ENCODE measurements around the gene ROM1. TPM values are rescaled to one million over a fixed set of nuclear protein-coding genes. Genes with fewer than 3 reads are reported as not detected.

Gene ROM1
- total RNA-seq, 4 donors from 2014 or later: 5.3 to 5.6 TPM; not detected in 2

DNA sequence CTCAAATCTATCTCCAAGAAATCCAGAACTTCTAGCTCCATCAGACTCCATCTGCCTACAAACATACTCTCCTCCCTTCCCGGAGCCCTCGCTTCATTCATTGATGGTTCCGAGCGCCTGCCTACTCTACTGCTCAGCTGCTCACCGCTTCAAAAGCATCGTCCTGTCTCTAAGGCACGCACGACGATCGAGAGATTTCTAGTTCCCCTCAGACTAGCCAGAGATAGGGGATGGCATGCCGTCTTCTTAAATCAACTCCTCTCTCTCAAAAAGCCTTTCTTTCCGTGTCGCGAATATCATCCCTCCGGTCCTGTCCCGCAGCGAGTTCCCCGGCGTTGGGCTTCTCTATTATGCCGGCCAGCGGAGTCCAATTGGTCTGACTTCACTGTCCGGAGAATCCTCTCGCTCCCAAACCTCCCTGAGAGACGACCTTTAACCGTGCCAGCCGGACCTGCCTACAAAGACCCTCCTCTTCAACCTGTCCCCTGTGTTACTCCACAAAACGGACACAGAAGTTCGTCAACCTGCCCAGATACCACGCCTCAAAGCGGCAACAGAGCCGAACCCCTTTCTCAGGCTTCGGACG is 40.0 kb upstream of the ROM1 start:
- Histone ChIP-seq H3K4me1 (peaks cover 14 to 51% (median 41%) of the 10 kb centered on the region in 4 donors), H3K4me3 (peak overlapping the region; percentile 36 to 99 (median 54)), H3K27ac (peak overlapping the region; percentile 81 to 94 (median 87)), H3K36me3 (peaks cover 0 to 29% (median 13%) of the 10 kb centered on the region in 4 donors), H3K27me3 (no peaks in the 10 kb centered on the region), H3K9me3 (no peaks in the 10 kb centered on the region)
- in situ Hi-C loops (cut with MboI; ENCODE audit: low pct_ligation_motif_present in 1 of 4, low pct_unique_long_range_greater_than_20kb in 1 of 4, low sequenced_read_pairs in 3 of 4) (no loop called here), intact Hi-C loops (cut with DNase I; ENCODE audit: low total_unique reads) (no loop called here)
- TF ChIP-seq EP300 (IDR thresholded peaks at IDR 0.05; ENCODE audit: low read depth): no peak
- 0 to 1% methylated on average over 14 to 33 of the region's 33 CpGs for WGBS, 2 donors (ENCODE audit: low coverage in 1 of 2)
- DNase-seq: no peak

DNA sequence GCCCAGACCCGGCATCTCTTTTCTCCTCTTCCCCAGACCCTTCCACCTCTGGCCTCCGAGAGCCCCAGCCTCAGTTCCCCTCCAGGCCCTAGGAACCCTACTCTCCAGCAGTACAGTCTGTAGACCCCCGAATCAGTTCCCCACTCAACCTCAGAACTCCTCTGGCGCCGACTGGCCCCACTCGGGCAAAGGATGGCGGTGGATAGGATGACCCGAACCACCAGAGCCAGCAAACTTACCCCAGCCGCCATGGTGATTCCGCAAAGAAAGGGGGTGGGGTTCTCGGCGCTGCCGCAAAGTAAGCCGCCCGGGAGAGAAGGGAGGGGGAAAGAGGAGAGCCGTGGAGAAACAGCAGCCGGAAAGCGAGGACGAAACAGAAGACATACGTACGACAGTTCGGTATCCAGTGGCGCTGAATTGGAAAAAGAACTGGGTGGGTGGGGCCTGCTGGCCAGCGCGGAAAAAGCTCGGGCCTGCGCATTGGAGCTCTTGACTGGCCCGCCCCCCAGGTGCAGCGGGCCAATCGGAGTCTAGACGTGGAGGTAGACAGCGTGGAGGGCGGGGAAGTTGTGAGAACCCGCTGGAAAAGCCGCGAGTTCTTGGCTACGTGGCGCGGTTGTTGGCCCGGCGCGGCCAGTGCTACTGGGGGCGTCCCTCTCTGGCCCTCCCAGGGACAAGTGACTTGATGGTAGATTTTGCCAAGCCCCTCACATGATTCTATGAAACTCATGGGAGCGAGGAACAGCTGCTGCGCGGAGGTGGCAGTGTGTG is 39.3 kb upstream of the ROM1 start, which contains the start of gene EEF1G:
Gene EEF1G (minus strand): TSS at position 300 of the 771 bp plus-strand sequence. CDS start 49 bp downstream, at position 251.
- DNase-seq: peak; percentile 99
- peaks cover 14 to 51% (median 41%) of the 10 kb centered on the region in 4 donors for H3K4me1 ChIP-seq
- 1 to 7% methylated on average over 3 to 46 of the region's 46 CpGs for WGBS, 2 donors (ENCODE audit: low coverage in 1 of 2)
- H3K27me3 ChIP-seq: no peaks in the 10 kb centered on the region
- TF ChIP-seq POLR2AphosphoS5 (IDR thresholded peaks at IDR 0.05): peak; percentile 91 to 95 (median 92)
- TF ChIP-seq, protein P1, sequence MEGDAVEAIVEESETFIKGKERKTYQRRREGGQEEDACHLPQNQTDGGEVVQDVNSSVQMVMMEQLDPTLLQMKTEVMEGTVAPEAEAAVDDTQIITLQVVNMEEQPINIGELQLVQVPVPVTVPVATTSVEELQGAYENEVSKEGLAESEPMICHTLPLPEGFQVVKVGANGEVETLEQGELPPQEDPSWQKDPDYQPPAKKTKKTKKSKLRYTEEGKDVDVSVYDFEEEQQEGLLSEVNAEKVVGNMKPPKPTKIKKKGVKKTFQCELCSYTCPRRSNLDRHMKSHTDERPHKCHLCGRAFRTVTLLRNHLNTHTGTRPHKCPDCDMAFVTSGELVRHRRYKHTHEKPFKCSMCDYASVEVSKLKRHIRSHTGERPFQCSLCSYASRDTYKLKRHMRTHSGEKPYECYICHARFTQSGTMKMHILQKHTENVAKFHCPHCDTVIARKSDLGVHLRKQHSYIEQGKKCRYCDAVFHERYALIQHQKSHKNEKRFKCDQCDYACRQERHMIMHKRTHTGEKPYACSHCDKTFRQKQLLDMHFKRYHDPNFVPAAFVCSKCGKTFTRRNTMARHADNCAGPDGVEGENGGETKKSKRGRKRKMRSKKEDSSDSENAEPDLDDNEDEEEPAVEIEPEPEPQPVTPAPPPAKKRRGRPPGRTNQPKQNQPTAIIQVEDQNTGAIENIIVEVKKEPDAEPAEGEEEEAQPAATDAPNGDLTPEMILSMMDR (IDR thresholded peaks at IDR 0.05): no peak
- no peak for TF ChIP-seq EP300 (IDR thresholded peaks at IDR 0.05; ENCODE audit: low read depth)
- peak; percentile 86 for TF ChIP-seq POLR2A (IDR thresholded peaks at IDR 0.05)
- intact Hi-C loops (cut with DNase I; ENCODE audit: low total_unique reads) (no loop called here), in situ Hi-C loops (cut with MboI; ENCODE audit: low pct_ligation_motif_present in 1 of 4, low pct_unique_long_range_greater_than_20kb in 1 of 4, low sequenced_read_pairs in 3 of 4) (no loop called here)
- H3K27ac ChIP-seq: peak within 1 kb of the TSS; percentile 88 to 96 (median 94)
- H3K9me3 ChIP-seq: no peaks in the 10 kb centered on the region
- peaks cover 0 to 31% (median 11%) of the 10 kb centered on the region in 4 donors for H3K36me3 ChIP-seq
- peak within 1 kb of the TSS; percentile 52 to 99 (median 58) for H3K4me3 ChIP-seq

DNA sequence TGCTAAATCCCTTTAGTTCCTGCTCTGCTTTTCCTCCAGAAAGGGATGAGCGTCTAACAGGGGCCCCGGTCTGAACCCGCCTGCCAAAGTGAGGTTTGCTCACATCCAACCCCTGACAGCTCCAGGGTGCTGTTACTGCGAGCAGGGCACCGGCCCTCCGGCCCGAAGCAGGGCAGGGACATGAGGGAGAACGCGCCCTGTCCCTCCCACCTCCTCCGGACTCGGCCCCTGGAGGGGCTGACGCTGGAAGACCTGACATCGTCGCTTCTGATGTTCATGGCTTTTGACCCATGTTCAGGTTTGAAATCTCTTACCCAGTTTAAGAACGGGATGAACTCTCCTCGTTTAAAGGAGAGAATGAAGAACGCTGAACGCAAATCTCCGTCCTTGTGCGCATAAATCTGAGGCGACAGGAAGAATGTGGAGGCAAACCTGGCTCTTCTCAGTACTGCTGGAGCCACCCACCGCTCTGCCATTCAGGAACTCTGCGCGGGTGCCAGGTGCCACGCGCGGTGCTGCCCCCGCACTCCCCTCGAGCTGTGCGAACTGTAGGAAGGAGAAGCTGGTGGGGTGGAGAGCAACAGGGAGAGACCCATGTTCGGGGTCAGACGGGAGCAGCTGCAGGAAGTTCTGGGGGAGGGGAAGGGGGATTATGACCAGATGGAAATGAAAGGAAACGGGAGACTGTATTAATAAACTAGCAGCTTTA is 38.5 kb upstream of the ROM1 start:
- TF ChIP-seq EP300 (IDR thresholded peaks at IDR 0.05; ENCODE audit: low read depth): no peak
- peak; percentile 40 for TF ChIP-seq POLR2A (IDR thresholded peaks at IDR 0.05)
- Histone ChIP-seq H3K36me3 (peaks cover 0 to 28% (median 9%) of the 10 kb centered on the region in 4 donors), H3K4me3 (peak overlapping the region; percentile 52 to 99 (median 58)), H3K9me3 (no peaks in the 10 kb centered on the region), H3K27me3 (no peaks in the 10 kb centered on the region), H3K4me1 (peaks cover 14 to 51% (median 41%) of the 10 kb centered on the region in 4 donors), H3K27ac (peak overlapping the region; percentile 88 to 96 (median 94))
- in situ Hi-C loops (cut with MboI; ENCODE audit: low pct_ligation_motif_present in 1 of 4, low pct_unique_long_range_greater_than_20kb in 1 of 4, low sequenced_read_pairs in 3 of 4): loop anchor here in 1 of 4 donors (25.0 kb wide), 1 partner anchor 288 kb away; no protein-coding TSS in a partner anchor
- 0 to 1% methylated on average over 3 to 33 of the region's 33 CpGs for WGBS, 2 donors (ENCODE audit: low coverage in 1 of 2)
- peak; percentile 41 for DNase-seq
- intact Hi-C loops (cut with DNase I; ENCODE audit: low total_unique reads): no loop called here

DNA sequence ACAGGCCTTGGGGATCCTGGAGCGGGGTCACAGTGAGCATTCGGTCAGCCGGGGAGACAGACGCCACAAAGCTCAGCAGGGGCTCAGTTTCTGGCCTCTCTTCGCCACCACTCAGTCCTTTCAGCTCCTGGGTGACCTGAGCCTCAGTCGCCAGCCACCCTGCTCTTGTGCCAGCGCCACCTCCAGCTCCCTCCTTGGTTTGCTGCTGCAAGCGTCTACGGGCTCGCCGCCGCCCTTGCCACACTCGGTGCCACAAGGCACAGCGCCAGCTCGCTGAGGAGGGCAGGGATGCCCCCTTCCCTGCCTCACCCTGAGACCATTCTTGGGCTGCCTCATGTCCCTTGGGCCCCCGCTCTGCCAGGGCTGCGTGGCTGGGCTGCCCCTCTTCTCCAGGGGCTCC is 37.9 kb upstream of the ROM1 start:
- Histone ChIP-seq H3K4me1 (peaks cover 14 to 51% (median 41%) of the 10 kb centered on the region in 4 donors), H3K36me3 (peaks cover 0 to 21% (median 6%) of the 10 kb centered on the region in 4 donors), H3K27me3 (no peaks in the 10 kb centered on the region), H3K27ac (peak overlapping the region; percentile 88 to 96 (median 94)), H3K9me3 (no peaks in the 10 kb centered on the region), H3K4me3 (peak overlapping the region in 3 of 4 donors; percentile 52 to 99 (median 57))
- WGBS, 2 donors (ENCODE audit: low coverage in 1 of 2): 38 to 40% methylated on average over 3 to 17 of the region's 17 CpGs
- intact Hi-C loops (cut with DNase I; ENCODE audit: low total_unique reads): no loop called here
- in situ Hi-C loops (cut with MboI; ENCODE audit: low pct_ligation_motif_present in 1 of 4, low pct_unique_long_range_greater_than_20kb in 1 of 4, low sequenced_read_pairs in 3 of 4): loop anchor here in 1 of 4 donors (25.0 kb wide), 1 partner anchor 287 kb away; no protein-coding TSS in a partner anchor
- DNase-seq: peak; percentile 53
- TF ChIP-seq, protein P1 (IDR thresholded peaks at IDR 0.05): no peak
- no peak for TF ChIP-seq EP300 (IDR thresholded peaks at IDR 0.05; ENCODE audit: low read depth)
- peak in 1 of 3 donors; percentile 10 for TF ChIP-seq POLR2AphosphoS5 (IDR thresholded peaks at IDR 0.05)
